Measurements from ENCODE around the gene MOXD1.

DNA sequence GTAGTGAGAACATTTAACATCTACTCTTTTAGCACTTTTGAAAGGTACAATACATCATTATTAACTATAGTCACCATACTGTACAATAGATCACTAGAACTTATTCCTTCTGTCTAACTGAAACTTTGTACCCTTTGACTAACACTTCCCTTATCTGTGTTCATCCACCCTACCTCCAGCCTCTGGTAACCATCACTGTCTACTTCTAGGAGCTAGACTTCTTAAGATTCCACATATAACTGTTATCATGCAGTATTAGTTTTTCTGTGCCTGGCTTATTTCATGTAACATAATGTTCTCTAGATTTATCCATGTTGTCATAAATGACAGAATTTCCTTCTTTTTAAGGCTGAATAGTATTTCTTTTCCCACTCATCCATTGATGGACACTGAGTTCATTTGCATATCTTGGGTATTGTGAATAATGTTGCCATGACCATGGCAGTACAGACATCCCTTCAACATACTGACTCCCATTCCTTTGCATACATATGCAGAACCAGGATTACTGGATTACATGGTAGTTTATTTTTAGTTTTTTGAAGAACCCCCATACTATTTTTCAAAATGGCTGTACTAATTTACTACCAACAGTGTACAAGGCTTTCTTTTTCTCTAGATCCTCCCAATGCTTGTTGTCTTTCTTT lies 135.7 kb downstream of the MOXD1 start:
- no peak for TF ChIP-seq POLR2AphosphoS5 (IDR thresholded peaks at IDR 0.05; ENCODE audit: low read depth, low read length)
- no peak for TF ChIP-seq POU2F2 (IDR thresholded peaks at IDR 0.05; ENCODE audit: low read depth, low read length)
- no peak for TF ChIP-seq POLR2A (IDR thresholded peaks at IDR 0.05; ENCODE audit: low read depth, low read length)
- no peak for TF ChIP-seq TAF1 (IDR thresholded peaks at IDR 0.05; ENCODE audit: low read depth, low read length)
- TF ChIP-seq SPI1 (IDR thresholded peaks at IDR 0.05; ENCODE audit: low read depth, low read length): no peak
